Subcutaneous adipose tissue (tissue), 4 donors: Measurements from ENCODE around the gene AZGP1. TPM values are rescaled to one million over a fixed set of nuclear protein-coding genes. Genes with fewer than 3 reads are reported as not detected.

ENCODE experiments used
- CTCF ChIP-seq: fragments of 450-650 bp; IDR thresholded peaks from one replicate; pipeline ENCODE4 v1.5.1; 2016; ENCODE audit warnings: low read depth, mild to moderate bottlenecking, control low read depth, antibody characterized with exemption, moderate library complexity
- total RNA-seq, 4 donors: library from RNA; depleted of rRNA; stranded (reverse); fragments of >200 nt; gene quantifications; one replicate each; pipeline ENCODE4 v1.1.0, GENCODE V29; 2016

Gene AZGP1
- 100 to 1,000 TPM in 1 of 4 donors, 10 to 100 TPM in 3; 31.5 to 411 (median 51.0) TPM for total RNA-seq

GRCh38 chr7:99975782-99976521, at the start of gene AZGP1:
AZGP1 (minus strand) TSS chr7:99976031; CDS start chr7:99976020, 11 bp downstream.
- no peak for TF ChIP-seq CTCF

- TF ChIP-seq CTCF, result no peak
These were observed 48.3 kb upstream of the AZGP1 start for GRCh38 chr7:100024020-100024619.

- TF ChIP-seq CTCF, result no peak
These were observed 47.7 kb upstream of the AZGP1 start for GRCh38 chr7:100023526-100023925.

GRCh38 chr7:100022621-100023020, 46.8 kb upstream of the AZGP1 start:
- no peak for TF ChIP-seq CTCF

- TF ChIP-seq CTCF, result no peak
These were observed 45.5 kb upstream of the AZGP1 start for GRCh38 chr7:100021297-100021696.

GRCh38 chr7:100019908-100020307, 44.1 kb upstream of the AZGP1 start:
- no peak for TF ChIP-seq CTCF

- TF ChIP-seq CTCF, result no peak
These were observed 42.0 kb upstream of the AZGP1 start for GRCh38 chr7:100017875-100018274.
